EL (cell line): ENCODE results near the gene IGSF22.

Experiments
- DNase-seq: peaks from one replicate; pipeline ENCODE4 v3.0.0-alpha.2; 2016

The IGSF22 gene

DNA sequence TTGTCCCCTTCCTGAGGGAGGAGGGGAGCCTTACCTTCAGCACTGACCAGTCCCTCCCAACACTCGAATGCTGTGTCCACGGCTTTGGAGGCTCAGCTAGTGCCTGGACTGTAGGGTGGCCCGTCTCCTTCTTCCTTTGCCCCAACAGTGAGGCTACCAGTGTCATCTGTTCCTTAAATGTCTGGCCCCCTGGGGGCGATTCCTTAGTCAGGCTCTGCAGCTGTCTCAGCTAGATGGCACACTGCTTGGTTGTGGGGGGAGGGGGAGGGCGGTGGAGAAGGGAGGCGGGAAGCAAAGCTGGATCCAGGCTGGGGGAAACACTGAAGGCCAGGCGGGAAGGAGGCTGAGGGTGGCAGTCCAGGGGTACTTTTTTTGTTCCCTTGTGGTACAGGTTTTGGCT is at the start of gene IGSF22:
Gene IGSF22 (minus strand): TSS at position 149 of the 400 bp plus-strand sequence. CDS start 1,952 bp downstream, outside the sequence.
- no peak for DNase-seq

DNA sequence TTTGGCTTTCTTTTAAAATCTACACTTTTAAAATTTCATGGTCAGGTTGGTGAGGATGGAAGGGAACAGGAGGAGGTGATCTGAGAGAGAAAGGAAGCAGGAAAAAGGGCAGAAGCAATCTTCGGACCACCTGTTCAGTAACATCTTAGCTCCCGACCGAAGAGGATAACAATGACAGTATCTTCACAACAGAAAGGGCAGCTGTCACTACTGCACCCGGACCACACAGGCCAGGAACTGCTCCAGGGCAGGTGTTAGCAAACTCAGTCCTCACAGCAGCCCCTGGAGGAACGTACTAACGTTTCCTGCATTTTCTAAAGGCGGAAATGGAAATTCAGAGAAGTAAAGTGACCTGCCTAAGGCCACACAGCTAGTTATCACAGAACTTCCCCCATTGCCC is 48.8 kb upstream of the IGSF22 start:
- no peak for DNase-seq

DNA sequence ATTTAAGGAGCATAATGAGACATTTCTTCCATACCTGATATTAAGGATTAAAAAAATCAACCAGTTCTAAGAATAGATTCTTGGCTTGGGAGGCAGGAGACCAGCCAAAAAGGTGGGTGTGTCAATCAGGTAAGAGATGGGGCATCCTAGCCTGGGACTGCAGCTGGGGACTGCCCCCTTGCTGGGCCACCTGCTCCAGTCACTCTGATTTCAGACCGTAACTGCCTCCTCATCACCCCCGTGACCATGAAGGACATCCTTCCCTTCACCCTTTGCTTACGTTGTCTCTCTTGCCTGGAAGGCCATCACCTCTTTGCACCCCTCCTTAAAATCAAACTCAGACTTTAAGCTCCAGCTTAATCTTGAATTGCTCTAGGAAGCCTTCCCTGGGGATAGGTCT is 47.7 kb upstream of the IGSF22 start:
- DNase-seq, result no peak

DNA sequence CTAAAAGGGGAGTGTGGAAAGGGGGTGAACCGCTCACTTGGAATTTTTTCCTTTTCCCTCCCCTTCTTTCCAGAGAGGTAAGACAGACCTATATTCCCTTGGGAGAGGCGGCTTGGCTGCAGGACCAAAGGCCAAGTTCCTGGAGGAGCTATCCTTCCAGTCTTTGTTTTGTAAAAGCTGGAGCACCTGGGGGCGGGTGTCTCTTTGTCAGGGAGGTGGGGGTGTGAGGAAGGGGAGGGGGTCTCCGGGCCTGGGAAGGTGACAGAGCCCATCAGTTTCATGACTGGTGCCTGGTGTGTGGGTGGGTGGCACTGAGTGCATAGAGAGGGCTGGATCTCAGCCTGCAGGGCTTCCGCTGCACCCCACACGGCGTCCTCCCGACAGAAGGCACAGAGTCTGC is 47.1 kb upstream of the IGSF22 start:
- no peak for DNase-seq

DNA sequence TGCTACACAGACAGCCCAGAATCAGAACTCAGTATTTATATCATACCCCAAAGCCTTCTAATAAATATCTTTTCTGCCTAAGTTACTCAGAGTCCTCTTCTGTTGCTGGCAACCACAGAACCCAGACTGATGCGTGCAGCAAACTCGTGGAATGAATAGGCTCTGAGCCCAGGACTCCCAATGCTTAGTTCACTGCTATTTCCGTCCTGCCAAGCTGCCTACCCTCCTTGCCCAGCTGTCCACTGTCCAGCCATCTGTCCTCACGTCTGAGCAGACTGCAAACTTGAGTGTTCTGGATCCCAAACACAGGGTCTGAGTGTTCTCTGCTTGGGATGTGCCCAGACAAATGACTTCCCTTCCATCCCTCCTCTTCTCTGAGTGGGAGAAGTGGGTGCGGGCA is 46.2 kb upstream of the IGSF22 start:
- DNase-seq, result peak; percentile 23

DNA sequence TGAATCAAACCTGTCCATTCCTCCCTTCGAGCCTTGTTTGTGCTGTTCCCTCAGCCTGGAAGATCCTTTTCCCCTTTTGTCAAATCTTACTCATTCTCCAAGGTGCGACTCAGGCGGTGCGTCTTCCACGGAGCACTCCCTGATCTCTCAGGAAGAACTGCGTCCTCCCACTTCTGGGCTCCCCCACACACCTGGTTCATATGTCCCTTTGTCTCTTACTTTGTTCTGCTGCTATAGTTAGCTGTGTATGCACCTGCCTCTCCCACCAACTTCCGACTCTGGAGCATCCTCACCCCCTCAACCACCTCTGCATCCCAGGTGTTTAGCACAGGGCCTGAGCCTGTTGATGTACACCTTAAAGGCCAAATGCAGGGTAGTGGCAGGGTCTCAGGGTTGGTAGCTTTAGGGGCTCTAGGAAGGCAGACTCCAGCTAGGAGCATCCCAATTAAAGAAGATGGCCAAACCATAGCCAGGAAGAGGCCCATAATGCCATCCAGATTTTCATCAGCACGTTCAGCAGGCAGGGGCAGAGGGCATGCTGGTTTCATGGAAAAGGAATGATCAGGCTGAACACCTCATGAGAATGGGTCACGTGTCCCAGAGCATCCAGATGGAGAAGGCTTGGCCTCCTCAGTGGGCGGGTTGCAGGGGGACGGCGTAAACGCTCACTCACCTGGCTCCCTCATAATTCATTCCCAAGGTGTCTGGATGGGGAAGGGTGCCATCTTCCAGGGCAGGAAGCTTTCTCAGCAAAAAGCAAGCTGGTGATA is 45.5 kb upstream of the IGSF22 start:
- no peak for DNase-seq

DNA sequence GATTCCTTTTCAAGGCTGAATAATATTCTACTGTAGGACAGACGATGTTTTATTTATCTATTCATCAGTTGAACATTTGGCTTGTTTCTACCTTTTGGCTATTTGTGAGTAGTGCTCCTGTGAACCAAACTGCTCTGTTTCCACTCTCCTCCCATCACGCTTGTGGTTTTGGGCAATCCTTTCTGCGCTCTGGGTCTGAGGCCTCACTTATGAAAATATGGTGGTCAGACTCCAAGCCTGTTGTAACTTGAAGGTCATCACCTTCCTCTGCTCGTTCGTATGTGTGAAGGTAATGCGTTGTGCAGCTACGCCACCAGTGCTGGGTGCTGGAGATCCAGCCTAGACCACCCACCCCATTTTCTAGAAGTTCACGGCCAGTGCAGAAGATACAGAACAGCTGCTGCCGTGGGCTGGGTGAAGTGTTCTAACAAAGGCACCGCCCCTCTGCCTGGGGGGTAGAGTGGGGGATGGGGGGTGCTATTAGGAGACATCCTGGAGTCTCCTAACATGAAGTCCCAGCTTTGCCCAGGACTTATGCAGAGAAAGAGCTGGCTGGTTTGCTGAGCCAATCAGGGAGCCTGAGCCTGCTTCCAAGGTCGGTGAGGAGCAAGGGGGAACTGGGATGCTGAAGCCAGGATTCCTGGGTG is 44.6 kb upstream of the IGSF22 start:
- no peak for DNase-seq

DNA sequence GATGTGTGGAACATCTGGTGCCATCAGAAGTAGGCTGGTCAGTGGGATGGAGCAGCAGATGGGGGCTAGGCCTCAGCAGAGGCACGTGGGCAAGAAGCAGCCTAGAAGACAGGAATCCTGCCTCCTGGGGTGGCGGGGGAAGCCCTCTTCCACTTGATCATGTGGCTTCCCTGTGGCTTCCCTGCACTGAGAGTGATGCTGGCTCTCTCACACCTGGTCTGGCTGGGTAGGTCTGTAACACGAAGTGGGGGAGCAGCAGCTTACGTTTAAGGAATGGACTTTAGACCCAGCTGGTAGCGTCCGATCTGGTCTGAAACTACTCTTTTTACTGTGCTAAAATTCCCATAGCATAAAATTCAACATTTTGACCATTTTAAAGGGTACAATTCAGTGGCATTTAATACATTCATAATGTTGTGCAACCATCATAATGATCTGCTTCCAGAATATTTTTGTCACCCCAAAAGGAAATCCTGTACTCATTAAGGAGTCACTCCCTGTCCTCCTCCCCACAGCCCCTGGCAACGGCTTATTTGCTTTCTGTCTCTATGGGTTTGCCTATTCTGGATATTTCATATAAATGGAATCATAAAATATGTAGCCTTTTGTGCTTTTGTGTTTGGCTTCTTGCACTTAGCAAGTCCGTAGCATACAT is 43.9 kb upstream of the IGSF22 start:
- no peak for DNase-seq

DNA sequence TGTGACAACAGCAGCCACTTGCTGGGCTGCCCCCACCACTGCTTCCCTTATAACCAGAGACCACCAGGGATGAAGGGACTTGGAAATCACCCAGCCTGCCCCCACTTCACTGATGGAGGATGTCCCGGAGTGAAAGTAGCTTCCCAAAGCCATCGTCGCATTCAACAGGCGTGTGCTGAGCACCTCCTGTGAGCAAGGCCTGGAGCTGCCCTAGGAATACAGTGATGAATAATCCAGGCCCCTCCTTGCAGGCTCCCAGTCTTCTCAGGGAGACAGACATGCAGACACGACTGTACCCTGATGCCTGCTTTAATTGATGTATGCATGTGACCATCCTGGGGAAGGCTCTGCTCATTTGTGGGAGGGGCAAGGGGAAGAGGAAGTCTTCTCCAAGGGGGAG is 43.0 kb upstream of the IGSF22 start:
- DNase-seq, result no peak

DNA sequence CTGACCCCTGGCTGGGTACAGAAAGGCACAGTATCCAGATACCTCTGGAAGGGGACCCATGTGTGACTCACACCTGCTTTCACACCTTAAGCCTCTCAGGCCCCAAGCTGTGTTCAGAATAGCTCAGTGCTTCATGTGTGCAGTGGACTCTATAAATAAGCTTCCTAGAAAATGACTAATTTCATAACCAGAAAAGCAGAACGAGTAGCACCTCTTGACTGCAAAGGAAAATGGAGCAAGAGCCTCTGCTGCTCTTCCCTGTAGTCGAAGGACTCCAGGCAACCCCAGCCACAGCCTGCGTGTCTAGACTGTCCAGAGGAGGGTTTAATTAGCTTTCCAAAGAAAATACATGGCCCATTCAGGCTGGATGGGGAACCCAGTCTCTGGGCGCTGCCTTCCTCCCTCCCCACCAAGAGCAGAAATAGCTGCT is 42.5 kb upstream of the IGSF22 start:
- no peak for DNase-seq

DNA sequence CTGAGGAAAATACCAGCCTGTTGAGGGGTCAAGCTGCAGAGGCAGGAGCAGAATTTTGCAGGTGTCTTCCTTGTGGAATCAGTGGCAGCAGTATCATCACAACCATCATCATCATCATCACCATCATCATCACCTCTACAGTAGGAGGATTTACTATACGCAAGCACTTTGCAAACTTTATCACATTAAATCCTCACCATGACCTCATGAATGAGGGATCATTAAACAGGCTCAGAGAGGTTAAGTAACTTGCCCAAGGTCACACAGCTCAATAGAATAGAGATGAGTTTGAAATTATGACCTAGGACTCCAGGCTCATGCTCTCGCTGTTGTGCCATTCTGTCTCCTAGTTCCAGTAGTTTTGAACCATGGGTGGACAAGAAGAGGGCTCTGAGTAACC is 40.0 kb upstream of the IGSF22 start:
- no peak for DNase-seq

DNA sequence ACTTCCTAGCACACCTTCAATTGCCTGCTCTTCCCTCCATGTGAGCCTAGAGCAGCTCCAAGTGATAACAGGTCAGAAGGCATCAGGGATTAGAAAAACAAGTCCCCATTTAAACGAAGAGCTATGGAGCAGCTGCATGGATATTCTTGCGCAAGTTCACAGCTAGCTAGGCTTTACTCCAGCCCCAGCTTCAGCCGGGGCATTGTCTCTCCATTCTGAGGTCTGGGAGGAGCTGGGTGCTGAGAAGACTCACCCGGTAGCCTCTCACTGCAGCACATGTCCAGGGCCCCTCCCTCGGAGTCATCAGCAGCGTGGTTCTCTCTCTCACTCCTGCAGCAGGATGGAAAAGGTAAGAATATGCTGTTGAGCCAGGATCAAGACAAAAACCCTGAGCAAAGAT is 39.6 kb upstream of the IGSF22 start:
- DNase-seq, result no peak

DNA sequence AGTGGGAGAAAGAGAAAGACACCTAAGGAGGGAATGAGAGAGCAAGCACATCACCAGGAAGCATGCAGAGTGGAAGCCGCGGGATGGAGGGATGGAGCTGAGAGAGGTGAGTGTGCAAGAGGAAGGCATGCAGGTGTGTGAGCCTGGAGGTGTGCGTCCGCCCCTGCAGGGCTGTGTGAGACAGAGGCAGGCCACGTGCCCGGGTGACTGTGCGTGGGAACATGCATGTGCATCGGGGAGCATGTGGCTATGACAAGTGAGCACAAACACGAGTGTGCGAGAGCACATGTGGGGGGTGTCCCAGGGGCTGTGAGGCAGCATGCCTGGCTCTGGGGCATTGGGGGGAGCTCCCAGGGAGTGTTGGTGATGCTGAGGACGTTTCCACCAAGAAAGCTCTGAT is 35.8 kb upstream of the IGSF22 start:
- no peak for DNase-seq

DNA sequence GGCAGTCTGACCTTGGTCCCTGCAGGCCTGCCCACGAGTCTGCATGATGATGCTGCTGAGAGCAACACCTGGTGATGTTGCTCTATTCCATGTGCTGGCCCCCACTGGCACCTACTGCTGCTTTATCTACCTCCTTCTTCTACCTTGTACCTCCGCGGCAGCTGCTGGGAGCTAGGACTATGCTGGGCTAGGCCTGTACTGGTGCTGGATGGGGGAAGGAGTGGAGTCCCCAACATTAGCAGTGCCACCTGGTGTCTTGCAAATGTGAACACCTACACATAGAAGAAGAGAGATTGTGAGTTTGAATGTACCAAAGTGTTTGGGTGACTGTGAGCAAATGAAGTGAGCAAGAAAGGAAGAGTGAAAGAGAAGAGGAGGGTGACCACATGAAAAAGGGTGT is 35.2 kb upstream of the IGSF22 start:
- DNase-seq, result no peak

DNA sequence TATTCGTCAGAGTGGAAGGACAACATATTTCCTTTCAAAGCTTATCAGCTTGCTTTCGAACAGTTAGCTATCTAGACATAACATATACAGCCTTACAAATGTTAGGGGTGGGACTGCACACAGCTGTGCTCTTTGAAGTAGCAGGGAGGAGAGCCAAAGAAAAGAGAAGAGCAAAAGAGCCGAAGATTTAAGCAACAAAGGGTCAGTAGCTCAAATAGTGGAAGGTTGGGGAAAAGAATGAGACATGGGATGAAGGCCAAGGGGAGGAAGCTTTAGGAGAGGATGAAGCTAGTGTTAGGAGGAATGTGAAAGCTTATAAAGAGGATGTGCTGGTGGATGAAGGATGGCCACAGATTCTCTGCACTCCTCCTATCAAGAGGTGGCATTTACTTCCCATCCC is 31.8 kb upstream of the IGSF22 start:
- no peak for DNase-seq

DNA sequence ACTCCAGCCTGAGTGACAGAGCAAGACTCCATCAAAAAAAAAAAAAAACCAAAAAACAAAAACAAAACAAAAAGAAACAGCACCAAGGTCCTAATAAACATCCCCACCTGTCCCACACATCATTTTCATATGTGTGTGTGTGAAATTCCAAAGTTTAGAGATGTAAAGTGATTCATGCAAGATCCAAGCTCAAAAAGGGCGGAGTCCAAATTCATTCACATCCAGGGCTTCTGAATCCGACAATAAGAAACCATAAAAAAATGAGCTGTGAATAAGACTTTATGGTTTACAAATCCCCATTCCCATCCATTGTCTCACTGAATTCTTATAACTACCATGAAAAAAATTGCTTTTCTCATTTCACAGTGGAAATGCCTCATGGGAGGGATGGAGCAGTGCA is 30.9 kb upstream of the IGSF22 start:
- no peak for DNase-seq

DNA sequence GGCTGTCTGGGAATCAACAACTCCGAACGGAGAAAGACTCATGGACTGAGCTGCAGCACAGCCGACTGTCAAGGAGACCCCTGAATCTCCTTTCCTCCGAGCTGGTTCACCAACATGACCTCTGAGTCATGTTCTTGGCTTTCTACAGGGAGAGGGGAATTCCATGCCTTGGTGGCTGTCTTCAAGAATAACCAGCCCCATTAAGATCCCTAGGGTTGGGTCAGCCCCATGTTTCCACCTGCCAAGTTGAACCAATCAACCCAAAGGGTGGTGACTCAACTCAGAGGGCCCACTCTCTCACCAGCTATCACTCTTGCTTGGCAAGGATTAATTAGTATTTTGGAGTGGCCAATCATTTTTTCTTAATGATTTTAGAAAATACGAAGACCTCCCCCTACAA is 28.3 kb upstream of the IGSF22 start:
- DNase-seq, result peak; percentile 51

DNA sequence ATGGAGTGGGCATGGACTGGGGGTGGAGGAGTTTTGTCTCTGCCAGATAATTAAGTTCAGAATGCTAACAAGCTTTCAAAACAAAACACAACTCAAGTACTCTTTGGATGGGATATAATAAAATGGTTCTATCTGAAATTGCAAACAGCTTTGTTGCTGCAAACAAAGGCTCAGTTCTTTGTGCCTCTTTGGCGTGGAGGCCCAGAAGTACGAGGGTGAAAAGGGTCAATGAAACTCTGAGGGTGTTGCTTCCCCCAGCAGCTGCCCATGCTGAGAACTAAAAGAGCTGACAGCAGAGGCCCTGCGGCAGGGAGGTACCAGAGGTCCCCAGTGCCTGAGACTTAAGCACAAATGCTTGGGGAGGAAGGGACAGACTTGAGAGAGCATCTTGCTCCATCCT is 26.5 kb upstream of the IGSF22 start:
- no peak for DNase-seq

DNA sequence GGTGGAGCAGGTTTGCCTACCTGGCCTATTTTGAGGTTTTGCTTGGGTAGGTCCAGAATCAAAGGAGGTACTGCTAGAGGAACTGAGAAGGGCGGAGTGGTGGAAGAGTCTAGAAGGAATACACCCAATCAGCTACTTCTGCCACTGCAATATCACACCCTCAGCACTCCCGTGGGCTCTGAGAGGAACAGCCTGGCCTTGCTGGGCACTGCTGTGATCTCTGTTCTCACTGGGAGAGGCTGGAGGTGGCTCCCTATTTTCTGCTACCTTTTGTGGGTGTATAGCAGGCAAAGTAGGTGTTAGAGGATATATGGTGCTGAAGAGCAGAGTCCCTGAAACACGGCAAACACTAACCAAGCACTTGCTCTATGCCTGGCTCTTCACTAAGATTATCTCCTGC is 25.0 kb upstream of the IGSF22 start:
- DNase-seq, result no peak

DNA sequence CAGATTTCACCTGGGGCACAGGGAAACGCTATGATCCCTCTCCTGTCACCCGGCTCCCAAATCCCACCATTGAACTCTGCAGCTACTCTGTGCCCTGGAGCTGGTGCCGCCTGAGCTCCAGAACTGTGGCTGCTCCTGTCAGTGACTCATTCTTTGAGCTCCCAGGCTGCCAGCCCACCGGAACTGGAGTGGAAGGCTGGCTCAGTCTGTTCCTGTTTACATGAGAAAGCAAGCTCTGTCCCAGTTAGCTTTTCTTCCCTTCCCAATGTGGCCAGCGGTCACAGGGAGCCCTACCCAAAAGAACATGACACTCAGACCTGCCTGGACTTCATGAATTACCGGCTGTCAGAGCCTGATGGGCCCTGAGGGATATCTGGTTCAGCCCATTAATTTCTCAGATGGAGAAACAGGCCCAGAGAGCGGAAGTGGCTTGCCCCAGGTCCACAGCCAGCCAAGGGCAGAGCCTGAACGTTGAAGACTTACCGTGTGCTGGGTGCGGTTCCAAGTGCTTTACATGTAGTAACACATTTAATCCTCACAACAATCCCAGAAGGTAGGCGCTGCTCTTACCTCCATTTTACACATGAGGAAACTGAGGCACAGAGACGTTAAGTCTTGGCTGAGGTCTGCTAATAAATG is 23.8 kb upstream of the IGSF22 start:
- peak; percentile 82 for DNase-seq

DNA sequence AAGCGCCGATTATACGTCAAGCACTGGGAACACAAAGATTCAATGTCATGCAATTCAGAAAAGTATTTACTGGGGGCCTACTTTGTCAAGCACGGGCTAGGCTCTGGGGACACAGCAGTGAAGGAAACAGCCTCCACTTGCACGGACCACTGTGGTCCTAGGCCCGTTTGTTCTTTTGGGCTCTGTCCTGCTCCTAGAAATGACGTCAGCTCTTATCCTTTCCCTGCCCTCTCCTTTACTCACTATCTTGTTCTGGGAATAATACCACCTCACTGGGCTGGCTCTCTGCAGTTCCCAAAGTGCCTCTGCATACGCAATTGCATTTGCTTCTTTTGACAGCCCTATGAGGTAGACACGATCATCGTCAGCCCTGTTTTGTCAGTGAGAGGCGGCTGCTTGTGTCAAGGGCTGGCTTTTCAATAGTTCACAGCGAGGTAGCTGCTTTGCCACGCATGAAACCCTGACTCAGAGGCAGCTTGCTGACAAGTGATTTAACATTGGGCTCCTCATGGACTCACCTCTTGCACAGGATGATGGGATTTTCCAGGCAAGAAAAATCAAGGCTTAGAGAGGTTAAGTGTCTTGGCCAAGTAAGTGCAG is 22.9 kb upstream of the IGSF22 start:
- DNase-seq, result no peak

DNA sequence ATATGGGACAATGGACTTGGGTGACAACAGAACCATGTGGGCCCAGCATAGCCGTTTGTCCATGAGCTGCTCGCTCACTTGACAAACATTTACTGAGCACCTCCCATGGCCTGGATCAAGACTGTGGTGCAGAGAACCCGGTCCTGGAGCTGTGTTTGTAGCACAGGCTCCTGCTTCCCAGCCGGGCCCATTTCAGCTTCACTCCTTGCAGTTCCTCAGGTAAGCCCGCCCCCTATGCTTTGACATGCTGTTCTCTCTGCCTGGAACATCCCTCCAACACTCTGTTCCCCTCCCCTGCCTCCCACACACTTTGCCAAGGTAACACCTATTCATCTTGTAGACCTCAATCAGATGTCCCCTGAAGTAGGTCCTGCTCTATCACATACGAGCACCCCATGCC is 19.3 kb upstream of the IGSF22 start:
- DNase-seq, result no peak

DNA sequence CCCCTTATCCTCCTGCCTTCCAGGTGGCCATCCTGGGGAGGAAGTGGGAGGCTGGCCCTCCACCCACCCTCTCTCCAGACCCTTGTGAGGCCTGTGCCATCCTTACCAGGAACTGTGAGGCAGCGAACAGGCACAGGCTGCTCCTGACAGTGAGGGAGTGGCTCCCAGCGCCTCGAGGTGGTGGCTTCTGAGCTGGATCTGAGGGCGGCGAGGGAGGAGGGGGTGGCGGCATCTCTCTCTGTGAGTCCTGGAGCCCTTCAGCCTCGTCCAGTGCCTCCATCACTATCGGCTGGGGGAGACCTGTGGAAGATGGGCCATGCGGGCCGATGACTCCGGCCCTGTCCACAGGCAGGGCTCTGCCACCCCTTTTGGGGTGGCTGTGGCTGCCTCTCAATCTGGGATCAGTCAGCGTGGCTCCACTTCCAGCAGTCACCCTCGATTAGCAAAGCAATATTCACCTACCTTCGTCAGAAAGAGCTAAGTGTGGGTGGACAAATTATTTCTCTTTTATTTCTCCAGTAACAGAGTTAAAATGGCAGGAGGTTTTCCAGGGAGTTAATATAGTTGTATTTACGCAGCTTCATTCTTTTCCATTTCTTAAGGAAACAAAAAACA is 18.0 kb upstream of the IGSF22 start:
- DNase-seq, result no peak
